T1000 (cell line): ENCODE measurements around the gene RAP1GAP2.
"Not testable (repeated sequence)": the region's sequence is repeated elsewhere in the genome, so short reads cannot be mapped to it uniquely, and the experiment has no call there.

ENCODE experiments used
- DNase-seq: peaks from one replicate; lab custom pipeline; 2025; ENCODE audit warnings: mixed read lengths; lab: John Stamatoyannopoulos, UW

RAP1GAP2 gene

DNA sequence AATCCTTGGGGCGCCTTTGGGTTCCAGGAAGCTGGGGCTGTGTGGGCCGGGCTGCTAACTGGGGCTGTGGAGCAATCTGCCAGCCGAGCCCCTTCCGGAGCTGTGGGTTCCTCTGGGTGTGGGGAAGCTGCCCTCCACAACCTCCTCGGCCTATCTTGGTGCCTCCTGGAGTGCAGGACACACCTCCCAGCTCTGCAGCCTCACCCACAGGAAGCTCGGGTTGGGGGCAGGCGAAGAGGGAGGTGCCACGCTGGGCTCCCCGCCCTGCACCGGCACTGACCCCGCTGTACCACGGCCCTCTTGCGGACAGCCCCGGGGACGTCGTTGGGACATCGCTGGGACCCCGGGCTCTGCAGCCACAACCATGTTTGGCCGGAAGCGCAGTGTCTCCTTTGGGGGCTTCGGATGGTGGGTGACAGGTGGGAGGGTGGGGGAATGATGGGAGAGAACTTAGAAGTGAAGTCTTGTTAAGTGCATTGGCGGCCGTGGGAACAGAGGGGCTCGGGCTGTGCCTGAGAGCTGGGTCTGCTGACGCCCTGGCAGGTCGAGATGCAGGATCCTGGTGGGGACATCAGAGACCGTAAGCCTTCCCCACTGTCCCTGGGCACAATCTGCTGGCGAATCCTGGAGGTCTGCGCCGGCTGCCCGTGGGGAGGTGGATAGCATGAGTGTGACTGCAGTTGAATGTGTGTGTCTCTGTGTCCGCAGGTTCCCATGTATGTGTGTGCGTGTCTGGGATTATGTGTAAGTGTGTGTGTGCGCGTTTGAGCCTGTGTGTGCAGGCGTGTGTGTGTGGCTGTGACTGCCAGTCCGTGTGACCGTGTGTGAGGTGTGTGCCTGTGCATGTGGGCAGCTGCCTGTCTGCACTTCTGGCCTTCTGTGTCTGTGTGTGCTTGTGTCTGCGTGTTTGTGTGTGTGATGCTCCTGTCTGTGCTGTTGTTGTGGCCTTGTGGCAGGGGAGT is at the start of gene RAP1GAP2:
RAP1GAP2 (plus strand) TSS at position 275 of the 962 bp plus-strand sequence; CDS start at position 365, 90 bp downstream.
- DNase-seq: no peak

DNA sequence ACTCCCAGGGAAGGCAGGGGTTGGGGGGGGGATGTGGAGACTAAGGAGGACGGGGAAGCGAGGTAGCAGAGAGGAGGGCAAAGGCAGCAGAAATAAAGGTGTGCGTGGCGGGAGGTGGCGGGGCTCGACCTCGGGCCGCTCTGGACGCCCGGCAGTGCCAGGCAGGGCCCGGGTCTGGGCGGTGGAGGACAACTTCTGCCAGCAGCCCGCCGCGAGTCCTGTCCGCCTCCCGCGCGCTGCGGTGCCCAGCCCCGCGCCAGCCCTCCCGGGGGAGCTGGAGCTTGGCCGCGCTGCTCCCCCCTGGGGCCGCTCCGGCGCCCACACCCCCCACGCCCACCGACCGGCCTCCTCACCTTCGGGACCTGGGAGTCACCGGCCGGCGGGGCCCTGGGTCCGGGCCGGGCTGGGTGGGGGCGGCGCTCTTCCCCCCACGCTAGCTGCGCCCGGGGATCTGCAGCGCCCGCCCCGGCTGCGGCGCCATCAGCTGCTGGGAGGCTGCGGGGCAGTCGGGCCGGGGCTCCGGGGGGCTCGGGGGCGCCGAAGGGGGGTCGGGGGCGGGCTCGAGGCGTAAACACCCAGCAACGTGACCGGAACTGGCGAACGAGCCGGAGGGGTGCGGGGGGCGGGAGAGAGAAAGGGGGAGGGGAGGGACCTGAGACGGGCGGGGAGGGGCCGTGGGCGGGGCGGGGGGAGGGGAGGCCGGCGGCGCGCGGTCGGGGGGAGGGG is 47.0 kb upstream of the RAP1GAP2 start, which contains the start of gene CCDC92B:
CCDC92B (minus strand) TSS at position 595 of the 726 bp plus-strand sequence. CDS start 14,507 bp downstream, outside the sequence.
- no peak for DNase-seq

DNA sequence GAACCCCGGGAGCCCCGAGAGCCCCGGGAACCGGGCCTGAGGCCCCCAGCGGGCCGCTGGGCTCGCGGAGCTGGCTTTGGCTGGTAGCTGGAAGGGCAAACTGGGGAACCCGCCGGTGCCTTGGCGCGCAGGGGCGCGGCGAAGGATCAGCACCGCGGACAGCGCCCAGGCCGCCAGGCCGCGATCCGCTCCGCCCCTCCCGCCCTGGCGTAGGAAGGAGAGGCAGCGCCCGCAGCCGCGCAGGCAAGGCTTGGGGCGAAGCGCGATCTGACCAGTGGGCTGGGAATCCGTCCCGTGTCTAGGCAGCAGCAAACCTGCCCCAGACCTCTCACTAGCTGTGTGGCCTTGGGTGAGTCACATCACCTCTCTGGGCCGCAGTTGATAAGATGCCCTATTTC is 46.5 kb upstream of the RAP1GAP2 start:
- DNase-seq: peak; percentile 20

DNA sequence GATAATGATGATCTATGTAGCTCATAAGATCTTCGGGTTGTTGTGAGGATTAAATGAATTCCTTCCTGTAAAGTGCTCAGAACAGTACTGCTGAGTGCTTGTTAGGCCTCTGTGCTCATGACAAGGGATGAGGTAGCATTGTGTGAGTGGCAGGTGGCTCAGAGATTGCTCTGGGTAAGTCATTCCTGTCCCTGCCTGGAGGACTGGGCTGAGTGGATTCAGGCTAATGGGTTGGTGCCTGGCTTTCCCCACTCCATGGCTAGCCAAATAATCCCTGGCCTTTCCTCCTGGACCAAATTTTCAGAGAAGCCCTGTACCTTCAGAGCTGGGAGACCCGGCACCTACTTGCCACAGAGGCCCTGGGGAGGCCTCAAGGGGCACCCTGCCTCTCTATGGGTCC is 45.5 kb upstream of the RAP1GAP2 start:
- no peak for DNase-seq

DNA sequence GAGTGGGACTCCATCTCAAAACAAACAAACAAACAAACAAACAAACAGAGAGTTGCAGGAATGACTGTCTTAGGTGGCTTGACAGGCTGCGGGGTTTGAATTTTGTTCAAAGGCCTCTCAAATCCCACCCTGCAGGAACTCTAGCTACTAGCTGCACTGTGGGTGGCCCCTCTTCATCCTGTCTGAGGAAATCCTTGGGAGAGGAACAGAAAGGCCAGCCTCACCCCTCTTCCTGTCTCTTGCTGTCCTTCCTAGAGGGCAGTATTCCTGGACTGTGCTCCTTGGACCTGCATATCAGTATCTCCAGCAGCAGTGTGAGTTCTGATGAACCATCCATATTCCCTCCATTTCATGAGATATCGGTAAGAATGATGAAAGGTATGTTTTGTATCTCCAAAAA is 44.7 kb upstream of the RAP1GAP2 start:
- no peak for DNase-seq

DNA sequence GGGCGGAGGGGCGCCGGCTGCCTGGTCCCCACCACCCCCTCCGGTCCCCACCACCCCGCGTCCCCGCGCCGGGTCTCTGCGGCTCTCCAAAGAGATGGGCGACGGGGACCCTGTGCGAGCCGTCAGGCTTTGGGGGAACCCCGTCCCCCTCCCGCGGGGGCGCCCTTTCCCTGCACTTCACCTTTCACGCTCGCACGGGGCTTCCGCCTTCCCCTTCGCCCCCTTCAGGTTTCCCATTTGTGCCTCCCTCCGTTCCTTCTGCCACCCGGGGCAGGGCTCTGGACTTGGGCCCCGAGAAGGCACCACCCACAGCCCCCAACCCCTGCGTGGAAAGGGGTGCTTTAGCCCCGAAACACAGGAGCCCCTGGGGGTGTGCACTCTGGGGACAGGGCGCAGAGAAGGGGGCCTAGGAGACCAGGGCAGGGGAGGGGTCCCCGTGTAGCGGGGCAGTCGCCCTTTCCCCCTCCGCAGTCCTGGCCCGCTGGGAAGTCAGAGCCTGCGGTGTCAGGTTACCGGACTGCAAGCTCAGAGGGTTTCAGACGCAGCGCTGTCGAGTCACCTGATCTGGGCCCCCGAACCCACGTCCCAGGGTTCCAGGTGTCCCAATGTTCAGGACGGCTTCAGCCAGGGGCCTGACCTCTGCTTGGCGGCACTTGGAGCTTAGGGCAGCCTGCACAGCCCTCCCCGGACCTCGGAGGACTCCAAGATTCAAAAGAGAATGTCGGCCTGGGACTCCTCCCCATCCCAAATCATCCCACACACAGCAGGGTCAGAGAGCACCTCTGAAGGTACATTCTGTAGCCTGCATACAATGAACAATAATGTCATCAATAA is 40.1 kb upstream of the RAP1GAP2 start:
- no peak for DNase-seq

DNA sequence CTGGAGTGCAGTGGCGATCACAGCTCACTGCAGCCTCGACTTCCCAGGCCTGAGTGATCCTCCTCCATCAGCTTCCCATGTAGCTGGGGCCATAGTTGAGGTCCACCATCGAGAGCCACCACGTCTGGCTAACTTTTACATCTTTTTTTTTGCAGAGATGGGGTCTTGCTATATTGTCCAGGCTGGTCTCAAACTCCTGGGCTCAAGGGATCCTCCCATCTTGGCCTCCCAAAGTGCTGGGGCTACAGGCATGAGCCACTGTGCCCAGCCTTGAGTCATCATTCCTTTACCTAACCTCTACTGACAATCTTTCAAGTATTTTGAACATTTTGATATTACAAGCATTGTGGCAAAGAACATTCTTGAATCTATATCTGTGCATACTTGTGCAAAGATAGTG is 37.4 kb upstream of the RAP1GAP2 start:
- no peak for DNase-seq

DNA sequence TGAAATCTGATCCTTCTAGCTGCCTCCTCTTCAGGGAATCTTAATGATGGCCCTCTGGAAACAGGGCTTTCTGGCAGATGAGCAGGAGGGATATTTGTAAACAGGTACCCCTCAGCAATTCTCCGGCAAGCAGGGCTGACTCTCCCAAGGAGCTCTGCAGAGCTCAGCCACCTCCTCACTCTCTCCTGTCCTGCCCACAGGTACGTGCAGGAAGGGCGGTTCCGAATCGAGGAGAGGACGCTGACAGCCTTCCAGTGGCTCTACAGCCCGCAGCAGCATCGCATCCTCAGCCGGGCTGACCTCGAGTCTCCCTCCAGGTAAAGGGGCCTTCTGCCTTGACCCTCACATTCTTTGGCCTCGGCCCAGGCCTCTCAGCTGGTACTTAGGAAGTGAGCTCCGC is 26.1 kb upstream of the RAP1GAP2 start:
- no peak for DNase-seq

DNA sequence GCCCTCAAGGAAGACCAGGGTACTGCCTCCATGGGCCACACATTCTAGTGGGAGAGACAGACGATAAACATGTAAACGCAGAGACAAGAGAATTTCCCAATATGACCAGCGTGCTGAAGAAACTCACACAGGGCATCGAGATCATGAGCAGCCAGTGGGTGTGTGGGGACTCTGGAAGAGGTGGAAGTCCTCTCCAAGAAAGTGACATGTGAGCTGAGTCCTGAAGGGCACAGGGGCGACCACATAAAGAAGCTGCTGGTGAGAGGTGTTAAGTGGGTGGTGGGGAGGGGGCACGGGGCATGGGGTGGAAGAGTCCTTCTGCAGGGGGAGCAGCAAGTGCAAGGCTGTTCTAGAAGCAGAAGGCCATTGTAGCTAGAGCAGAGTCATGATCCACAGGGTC is 21.0 kb upstream of the RAP1GAP2 start:
- DNase-seq: no peak

DNA sequence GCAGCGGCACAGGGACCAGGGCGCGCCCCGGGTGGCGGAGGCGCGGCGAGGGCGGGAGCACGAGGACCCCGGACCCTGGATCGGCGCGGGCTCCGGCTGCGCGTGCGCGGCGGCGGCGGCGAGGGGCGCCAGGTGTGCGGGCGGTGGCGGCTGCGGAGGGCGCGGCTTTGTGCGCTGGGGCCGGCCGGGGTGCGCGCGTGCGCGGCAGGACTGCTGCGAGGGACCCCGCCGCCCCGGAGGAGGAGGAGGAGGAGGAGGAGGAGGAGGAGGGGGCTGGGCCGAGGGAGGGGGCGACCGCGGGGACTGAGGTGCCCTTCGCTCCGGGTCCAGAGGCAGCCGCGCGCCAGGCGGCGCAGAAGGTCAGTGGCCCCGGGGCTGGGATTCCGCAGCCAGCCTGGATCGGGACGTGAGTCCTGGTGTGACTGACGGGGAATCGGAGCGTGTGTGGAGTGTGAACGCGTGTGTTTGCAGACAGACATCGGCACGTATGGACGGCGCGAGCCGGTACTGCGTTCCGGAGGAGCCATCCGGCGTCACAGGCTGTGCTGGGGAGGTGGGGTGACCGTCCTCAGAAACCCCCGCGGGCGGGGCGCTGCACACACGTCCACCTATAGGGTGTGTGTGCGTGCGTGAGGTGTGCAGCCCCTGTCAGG is 19.5 kb upstream of the RAP1GAP2 start:
- no peak for DNase-seq

DNA sequence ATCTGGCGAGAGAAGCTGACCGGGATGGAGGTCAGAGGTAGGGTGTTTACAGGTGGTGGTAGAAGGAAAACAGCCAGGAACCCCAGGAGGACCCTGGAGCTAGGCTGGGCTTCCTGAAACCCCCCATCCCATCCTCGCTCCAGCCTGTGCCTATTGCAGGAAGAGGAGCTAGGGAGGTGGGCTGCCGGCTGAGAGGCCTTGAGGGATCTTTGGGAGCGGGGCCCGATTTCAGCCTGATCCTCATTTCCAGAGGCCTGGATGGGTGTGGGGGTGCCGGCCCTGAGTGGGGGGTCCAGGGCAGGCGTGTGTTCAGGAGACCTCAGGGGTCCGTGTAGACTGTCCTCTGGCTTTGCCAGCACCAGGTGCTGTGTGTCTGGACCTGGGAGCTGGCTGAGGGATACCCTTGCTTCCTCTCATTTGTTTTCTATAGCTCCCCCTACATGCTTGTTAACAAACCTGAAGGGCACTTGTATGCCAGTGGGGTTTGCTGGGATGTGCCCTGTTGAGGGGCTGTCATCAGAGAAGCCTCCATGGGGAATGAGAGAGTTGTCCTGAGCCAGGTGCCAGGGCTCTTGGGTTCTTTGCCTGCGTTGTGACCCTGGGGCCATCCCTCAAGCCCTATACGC is 18.9 kb upstream of the RAP1GAP2 start:
- DNase-seq: no peak

DNA sequence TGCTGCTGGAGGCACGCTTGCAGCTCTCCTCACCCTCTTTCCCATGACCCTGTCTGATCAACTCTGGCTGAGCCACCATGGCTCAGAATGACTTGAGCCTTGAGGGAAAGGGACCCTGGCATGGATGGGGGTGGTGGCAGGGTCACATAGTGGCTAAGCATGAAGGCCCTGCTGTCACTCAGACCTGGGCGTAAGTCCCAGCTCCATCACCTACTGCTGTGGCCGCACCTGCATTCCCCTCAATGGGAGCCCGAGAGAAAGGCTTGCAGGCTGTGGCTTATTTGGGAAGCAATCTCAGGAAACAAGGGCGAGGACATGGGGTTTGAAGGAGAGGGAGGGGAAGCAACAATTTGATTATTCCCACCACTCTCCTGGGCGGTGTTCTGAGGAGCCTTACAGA is 17.7 kb upstream of the RAP1GAP2 start:
- DNase-seq: no peak

DNA sequence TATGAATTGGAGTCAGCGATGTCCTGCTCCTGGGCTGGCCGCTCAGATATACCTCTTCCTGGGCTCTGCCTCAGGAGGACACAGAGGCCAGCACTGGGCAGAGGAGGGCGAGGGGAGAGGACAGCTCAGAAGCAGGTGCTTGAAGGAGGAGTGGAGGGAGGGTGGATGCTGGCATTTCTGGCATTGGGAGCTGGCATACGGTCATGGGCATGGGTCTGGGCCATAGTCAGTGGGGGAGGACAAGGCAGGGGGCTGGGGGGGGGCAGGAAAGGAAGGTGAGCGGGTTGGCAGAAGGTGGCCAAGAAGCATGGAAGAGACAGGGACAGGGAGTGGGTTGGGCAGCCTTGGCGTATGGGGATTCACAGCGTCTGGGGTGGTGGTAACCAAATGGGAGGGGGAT is 16.7 kb upstream of the RAP1GAP2 start:
- DNase-seq: no peak

DNA sequence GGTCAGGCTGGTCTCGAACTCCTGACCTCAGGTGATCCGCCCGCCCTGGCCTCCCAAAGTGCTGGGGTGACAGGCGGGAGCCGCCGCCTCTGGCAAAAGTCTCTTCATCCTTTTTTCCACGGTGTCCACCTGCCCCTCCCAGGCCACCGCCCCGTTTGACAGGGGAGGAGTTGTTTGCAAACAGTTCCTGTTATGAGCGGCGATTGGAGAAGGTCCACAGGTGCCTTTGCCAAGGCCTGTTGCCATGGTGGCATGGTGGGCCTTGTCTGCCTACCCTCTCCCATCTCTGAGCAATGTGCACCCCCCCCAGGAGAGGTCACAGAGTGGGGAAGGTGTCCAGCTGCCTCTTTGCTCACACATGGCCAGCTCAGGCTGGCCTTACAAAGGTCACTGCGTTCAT is 16.0 kb upstream of the RAP1GAP2 start:
- DNase-seq: no peak

DNA sequence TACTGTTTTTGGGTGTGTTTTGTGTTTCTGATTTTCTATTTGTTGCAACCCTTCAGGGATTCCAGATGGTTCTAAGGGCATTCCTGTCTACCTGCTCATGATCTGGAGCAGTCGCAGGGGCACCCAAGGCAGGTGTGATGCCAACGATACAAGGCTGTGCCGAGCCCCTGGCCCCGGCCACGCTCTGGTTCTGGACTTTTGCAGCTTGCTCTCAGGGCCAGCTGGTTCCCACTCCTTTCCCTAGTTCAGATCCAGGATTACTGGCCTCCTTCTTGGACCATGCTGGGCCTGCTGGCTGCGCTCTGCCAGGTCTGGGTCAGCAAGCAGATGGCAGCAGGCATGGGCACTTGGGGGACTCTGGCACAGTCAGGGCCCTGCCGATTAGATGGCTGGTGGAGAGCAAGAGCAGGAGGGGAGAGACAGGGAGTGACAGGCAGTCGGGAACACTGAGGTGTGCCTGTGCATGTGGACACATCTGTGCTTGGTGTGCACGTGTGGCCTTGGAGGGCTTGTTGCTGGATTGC is 15.2 kb upstream of the RAP1GAP2 start:
- no peak for DNase-seq

DNA sequence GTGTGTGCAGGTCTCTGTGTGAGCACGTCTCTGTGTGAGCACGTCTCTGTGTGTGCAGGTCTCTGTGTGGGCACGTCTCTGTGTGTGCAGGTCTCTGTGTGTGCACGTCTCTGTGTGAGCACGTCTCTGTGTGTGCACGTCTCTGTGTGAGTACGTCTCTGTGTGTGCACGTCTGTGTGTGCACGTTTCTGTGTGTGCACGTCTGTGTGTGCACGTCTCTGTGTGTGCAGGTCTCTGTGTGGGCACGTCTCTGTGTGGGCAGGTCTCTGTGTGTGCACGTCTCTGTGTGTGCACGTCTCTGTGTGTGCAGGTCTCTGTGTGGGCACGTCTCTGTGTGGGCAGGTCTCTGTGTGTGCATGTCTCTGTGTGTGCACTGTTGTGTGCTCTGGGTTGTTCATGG is 14.6 kb upstream of the RAP1GAP2 start:
- not testable (repeated sequence) for DNase-seq

DNA sequence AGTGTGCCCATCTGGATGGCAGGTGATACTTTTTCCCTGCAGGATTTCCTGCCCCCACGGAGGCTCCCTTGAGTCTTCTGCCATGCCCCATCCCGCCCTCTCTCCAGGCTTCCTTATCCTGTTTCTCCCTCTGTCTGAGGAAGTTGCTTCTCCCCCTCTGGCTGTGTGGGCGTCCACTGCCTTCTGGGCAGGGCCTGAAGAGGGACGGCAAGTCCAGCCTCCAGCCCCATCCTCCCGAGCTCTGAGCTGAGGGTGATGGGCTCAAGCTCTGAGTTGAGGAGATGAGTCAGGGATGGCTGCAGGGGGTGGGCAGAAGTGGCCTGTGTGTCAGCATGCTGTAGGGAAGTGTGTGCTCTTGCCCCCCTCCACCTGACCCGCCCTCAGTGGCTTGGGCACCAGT is 14.2 kb upstream of the RAP1GAP2 start:
- DNase-seq: no peak

DNA sequence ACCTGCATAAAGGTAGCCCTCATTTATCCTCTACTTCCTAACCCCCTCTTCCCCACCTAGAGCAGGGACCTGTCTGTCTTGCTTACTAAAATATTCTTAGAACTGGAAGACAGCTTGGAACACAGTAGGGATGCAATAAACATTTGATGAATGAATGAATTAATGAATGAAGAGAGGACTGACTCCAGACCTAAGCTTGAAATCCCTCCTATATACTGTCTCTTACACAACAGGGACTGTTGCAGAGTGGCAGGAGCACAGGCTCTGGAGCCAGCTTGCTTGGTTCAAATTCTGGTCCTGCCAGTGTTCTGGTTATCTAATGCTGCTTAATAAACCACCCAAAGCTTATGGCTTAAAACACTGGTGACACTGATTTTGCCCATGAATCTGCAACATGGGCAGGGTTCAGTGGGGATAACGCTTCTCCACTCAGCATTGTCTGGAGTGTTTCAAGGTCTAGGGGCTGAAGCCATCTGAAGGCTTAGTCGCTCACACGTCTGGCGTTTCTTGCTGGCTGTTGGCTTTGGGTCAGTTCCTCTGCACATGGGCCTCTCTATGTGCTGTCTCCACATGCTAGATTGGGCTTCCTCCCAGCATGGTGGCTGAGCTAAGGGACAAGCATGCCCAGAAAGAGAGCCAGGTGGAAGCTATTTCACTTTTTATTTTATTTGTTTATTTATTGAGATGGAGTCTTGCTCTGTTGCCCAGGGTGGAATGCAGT is 12.8 kb upstream of the RAP1GAP2 start:
- DNase-seq: no peak

DNA sequence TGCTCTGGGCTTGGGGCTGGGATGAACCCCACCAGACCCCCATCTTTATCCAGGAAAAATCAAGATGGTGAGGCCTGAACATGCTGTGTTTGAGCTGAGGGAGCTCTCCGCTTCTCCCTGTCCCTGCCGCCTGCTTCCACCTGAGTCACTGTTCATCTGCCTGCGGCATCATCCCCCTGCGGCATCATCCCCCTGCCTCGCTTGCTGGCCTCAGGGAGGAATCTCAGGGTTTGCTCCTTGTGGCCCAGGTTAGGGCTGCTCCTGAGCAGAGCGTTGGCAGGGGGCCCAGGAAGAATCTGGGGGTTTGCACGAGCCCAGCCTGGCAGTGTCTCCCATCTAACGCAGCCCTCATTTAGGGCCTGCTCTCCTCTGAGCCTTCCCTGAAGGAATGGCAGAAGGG is 11.4 kb upstream of the RAP1GAP2 start:
- no peak for DNase-seq

DNA sequence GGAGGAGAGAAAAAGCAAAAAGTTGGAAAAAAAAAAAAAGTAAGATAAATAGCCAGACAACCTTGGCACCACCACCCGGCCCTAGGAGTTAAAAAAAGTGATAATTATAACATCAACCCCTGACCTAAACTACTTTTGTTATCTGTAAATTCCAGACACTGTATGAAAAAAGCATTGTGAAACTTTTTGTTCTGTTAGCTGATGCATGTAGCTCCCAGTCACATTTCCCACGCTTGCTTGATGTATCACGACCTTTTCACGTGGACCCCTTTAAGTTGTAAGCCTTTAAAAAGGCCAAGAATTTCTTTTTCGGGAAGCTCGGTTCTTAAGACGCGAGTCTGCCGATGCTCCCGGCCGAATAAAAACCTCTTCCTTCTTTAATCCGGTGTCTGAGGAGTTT is 10.9 kb upstream of the RAP1GAP2 start:
- DNase-seq: not testable (repeated sequence)
